Gastrocnemius medialis (tissue), 4 donors: ENCODE data around the gene POR.

Experiments used
- CTCF ChIP-seq, 5 experiments: fragments of 450-650 bp in 3 of 5; fragments of 200-600 bp in 2 of 5; sonication (generic) in 2 of 5; IDR thresholded peaks in 4 of 5; conservative IDR thresholded peaks in 1 of 5; 1 replicate in 4 of 5; 2 replicates in 1 of 5; pipeline ENCODE4 v1.5.1; 2016 to 2019; ENCODE audit warnings: antibody characterized with exemption in 5 of 5, mild to moderate bottlenecking in 3 of 5, moderate library complexity in 3 of 5
- POLR2A ChIP-seq, 2 donors: fragments of 450-650 bp; IDR thresholded peaks; one replicate each; pipeline ENCODE4 v1.6.1; 2017; ENCODE audit warnings: antibody characterized with exemption in 2 of 2, mild to moderate bottlenecking in 2 of 2, moderate library complexity in 2 of 2

GRCh38 chr7:75880242-75880641 lies 34.7 kb upstream of the POR start:
- TF ChIP-seq CTCF (IDR thresholded peaks at IDR 0.05 in 4 of 5, conservative IDR thresholded peaks at IDR 0.05 in 1 of 5) (no peak), POLR2A (IDR thresholded peaks at IDR 0.05) (no peak)
